HL-60 (cell line): Measurements from ENCODE around the gene VASN.

Experiments used
- GABPA ChIP-seq: IDR thresholded peaks from 2 replicates; pipeline ENCODE4 v1.6.1; 2012; ENCODE audit warnings: low read depth
- POLR2AphosphoS5 ChIP-seq: IDR thresholded peaks from 2 replicates; pipeline ENCODE4 v1.6.1; 2012; ENCODE audit warnings: low read depth
- SPI1 ChIP-seq: IDR thresholded peaks from 2 replicates; pipeline ENCODE4 v1.6.1; 2012; ENCODE audit warnings: low read depth, mild to moderate bottlenecking, borderline replicate concordance
- TF ChIP-seq, protein P1 (sequence below): IDR thresholded peaks from one replicate; pipeline ENCODE4 v1.5.1; 2011; ENCODE audit warnings: low read length, control low read depth, inconsistent platforms; ENCODE audit not compliant: insufficient read depth
- TF ChIP-seq, protein P2 (sequence below): IDR thresholded peaks from 2 replicates; pipeline ENCODE4 v1.6.1; 2012; ENCODE audit warnings: low read depth; ENCODE audit not compliant: insufficient replicate concordance

DNA sequence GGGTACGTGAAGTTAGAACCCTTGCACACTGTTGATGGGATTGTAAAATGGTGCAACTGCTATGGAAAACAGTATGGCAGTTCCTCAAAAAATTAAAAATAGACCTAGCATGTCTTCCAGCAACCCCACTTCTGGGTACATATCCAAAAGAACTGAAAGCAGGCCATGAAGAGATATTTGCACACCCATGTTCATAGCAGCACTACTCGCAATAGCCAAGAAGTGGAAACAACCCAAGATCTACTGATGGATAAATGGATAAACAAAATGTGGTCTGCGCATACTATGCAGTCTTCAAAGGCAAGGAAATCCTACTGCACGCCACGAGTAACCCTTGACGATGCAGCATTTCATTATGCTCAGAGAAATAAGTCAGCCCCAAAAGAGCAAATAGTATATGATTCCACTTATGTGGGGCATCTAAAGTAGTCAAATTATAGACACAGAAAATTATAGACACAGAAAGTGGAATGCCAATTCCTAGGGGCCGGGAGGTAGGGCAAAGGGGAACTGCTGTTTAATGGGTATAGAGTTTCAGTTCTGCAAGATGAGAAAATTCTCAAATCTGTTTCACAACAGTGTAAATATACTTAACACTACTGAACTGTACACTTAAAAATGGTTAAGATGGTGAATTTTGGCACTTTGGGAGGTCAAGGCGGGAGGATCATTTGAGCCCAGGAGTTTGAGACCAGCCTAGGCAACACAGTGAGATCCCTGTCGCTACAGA lies 27.5 kb downstream of the VASN start:
- TF ChIP-seq, protein P1, sequence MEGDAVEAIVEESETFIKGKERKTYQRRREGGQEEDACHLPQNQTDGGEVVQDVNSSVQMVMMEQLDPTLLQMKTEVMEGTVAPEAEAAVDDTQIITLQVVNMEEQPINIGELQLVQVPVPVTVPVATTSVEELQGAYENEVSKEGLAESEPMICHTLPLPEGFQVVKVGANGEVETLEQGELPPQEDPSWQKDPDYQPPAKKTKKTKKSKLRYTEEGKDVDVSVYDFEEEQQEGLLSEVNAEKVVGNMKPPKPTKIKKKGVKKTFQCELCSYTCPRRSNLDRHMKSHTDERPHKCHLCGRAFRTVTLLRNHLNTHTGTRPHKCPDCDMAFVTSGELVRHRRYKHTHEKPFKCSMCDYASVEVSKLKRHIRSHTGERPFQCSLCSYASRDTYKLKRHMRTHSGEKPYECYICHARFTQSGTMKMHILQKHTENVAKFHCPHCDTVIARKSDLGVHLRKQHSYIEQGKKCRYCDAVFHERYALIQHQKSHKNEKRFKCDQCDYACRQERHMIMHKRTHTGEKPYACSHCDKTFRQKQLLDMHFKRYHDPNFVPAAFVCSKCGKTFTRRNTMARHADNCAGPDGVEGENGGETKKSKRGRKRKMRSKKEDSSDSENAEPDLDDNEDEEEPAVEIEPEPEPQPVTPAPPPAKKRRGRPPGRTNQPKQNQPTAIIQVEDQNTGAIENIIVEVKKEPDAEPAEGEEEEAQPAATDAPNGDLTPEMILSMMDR: no peak
- TF ChIP-seq POLR2AphosphoS5 (no peak), GABPA (no peak), SPI1 (no peak)
- TF ChIP-seq, protein P2, sequence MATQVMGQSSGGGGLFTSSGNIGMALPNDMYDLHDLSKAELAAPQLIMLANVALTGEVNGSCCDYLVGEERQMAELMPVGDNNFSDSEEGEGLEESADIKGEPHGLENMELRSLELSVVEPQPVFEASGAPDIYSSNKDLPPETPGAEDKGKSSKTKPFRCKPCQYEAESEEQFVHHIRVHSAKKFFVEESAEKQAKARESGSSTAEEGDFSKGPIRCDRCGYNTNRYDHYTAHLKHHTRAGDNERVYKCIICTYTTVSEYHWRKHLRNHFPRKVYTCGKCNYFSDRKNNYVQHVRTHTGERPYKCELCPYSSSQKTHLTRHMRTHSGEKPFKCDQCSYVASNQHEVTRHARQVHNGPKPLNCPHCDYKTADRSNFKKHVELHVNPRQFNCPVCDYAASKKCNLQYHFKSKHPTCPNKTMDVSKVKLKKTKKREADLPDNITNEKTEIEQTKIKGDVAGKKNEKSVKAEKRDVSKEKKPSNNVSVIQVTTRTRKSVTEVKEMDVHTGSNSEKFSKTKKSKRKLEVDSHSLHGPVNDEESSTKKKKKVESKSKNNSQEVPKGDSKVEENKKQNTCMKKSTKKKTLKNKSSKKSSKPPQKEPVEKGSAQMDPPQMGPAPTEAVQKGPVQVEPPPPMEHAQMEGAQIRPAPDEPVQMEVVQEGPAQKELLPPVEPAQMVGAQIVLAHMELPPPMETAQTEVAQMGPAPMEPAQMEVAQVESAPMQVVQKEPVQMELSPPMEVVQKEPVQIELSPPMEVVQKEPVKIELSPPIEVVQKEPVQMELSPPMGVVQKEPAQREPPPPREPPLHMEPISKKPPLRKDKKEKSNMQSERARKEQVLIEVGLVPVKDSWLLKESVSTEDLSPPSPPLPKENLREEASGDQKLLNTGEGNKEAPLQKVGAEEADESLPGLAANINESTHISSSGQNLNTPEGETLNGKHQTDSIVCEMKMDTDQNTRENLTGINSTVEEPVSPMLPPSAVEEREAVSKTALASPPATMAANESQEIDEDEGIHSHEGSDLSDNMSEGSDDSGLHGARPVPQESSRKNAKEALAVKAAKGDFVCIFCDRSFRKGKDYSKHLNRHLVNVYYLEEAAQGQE: no peak
